GM21737 (cell line): Measurements from ENCODE around the gene CA10.

Experiments
- ATAC-seq: cut with Tn5 transposase; IDR thresholded peaks from one replicate; pipeline ENCODE4 v1.9.1; 2021; ENCODE audit warnings: mild to moderate bottlenecking, moderate library complexity; ENCODE audit not compliant: unreplicated experiment

Gene CA10

DNA sequence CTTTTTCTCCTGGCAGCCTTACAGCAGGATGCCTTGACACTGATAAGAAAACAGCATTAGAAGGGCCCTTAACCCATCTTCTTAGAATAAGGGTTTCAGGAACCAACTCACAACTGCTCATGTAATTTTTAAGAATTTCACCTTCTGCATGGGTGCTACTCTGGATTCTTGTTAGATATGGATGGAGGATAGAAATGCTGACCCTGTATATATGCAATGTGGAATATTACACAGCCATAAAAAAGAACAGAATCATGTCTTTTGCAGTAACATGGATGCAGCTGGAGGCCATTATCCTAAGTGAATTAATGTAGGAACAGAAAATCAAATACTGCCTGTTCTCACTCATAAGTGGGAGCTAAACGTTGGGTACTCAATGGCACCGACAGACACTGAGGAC lies 423.5 kb downstream of the CA10 start:
- ATAC-seq, result no peak

- no peak for ATAC-seq
Observed at GRCh38 chr17:51734462-51734861, 424.1 kb downstream of the CA10 start.

GRCh38 chr17:51733166-51733565 lies 425.3 kb downstream of the CA10 start:
- ATAC-seq, result no peak

- ATAC-seq, result no peak
Observed at GRCh38 chr17:51731941-51732722, 426.4 kb downstream of the CA10 start.

- no peak for ATAC-seq
Observed at GRCh38 chr17:51730303-51731050, 428.0 kb downstream of the CA10 start.

GRCh38 chr17:51725185-51725584 lies 433.3 kb downstream of the CA10 start:
- ATAC-seq, result no peak

GRCh38 chr17:51724043-51724580 lies 434.4 kb downstream of the CA10 start:
- ATAC-seq, result no peak

DNA sequence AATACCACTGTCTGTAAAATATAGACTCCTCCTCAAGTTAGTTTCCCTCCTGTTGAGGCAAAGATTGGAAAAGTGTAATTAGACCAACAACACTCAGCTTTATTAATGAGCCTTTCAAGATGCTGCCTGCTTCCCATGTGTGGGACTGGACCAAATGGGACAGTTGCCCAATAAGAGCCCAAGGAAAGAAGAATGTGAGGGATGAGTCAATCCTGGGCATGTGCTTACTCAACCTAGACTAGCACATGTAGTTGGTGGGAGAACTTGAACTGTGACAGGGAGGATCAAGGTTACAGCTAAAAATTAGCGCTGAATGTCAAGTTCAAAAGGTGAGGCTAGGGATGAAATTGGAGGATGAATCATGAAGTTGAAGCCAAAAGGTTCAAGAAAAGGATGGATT lies 435.5 kb downstream of the CA10 start:
- ATAC-seq, result no peak

- no peak for ATAC-seq
Observed at GRCh38 chr17:51721730-51722129, 436.8 kb downstream of the CA10 start.

DNA sequence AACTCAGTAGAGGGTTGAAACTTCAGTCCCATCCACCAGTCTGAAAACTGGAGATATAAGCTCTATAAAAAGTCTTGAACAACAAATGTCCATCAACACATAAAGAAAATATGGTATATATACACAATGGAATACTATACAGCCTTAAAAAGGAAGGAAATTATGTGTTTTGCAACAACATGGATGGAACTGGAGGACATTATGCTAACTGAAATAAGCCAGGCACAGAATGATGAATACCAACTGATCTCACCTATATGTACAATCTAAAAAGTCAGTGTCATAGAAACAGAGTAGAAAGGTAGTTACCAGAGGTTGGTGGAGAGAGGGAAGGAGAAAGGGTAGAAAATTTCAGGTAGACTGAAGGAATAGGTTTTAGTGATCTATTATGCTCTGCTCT lies 438.1 kb downstream of the CA10 start:
- no peak for ATAC-seq

DNA sequence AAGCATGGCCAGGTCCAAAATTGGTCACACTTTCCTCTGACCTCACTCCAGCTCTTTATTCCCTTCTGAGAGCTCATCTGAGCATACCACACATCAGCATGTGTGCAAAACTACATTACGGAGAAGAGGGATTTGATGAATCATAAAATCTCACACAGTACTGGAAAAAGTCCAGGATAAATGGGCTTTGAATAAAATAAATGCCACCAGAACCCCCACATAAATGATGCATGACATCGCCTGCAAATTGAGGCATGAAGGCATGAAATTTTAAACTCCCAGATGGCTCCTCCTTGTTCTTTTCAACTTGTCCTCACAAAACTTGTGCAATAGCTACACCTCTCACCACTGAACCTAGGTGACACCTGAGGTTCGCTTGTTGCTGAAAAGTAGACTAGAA lies 439.5 kb downstream of the CA10 start:
- ATAC-seq, result no peak

DNA sequence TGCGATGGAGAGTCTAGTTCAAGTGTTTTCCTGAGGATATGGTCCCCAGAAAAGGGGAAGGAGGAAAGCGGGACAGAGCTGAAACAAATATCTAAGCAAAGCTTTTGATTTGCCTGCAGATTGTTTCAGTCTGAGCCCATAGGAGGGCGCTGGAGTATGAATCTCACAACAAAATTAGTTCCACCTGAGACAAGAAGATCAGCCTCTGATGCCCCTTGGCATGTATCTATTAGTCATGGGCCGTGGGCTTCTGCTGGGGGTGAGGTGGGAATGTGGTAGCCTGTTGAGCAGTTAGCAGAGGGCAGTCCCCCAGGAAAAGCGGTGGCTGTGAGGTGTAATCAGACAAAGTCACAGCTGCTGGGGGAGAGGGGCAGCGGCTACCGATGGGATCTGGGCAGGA lies 446.9 kb downstream of the CA10 start:
- no peak for ATAC-seq

- ATAC-seq, result no peak
Observed at GRCh38 chr17:51710634-51710979, 447.9 kb downstream of the CA10 start.

- ATAC-seq, result no peak
Observed at GRCh38 chr17:51709694-51710633, 448.6 kb downstream of the CA10 start.

- no peak for ATAC-seq
Observed at GRCh38 chr17:51707216-51707615, 451.3 kb downstream of the CA10 start.

DNA sequence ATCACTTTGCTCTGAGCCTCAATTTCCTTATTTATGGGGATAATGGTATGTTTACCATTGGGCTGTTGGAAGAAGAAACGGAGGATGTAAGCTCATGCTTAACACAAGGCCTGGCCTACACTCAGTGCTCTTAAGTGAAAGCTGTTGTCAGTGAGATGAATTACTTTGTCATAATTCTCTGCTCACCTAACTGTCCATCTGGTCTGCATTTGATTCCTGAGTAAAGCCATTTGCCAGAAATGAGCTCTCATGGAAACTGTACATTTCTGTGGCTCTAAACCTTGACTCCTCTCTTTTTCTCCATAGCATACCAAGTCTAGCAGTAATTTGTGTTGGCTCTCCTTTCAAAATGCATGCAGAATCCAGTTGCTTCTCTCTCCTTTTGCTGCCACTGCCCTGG lies 452.4 kb downstream of the CA10 start:
- no peak for ATAC-seq

GRCh38 chr17:51703361-51704341 lies 454.9 kb downstream of the CA10 start:
- no peak for ATAC-seq

DNA sequence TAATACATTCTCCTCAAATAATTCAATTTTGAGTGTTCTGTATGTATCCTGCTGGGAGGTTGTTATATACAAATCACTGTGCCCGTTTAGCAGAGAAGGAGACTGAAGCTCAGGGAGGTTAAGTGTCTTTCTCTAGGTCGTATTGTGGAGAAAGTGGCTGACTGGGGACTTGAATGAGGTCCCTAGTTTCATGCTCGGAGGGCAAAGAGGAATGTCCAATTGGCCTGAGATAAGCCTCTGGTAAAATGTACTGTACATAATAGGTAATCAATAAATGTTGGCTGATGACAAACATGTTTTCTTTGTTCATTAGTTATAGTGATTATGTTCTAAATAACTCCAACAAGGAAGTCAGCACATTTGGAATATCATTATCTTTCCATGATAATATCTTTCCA lies 455.6 kb downstream of the CA10 start:
- no peak for ATAC-seq

- ATAC-seq, result no peak
Observed at GRCh38 chr17:51701501-51701900, 457.0 kb downstream of the CA10 start.
